D721Med (cell line): ENCODE measurements around the gene FREM1.
"Not testable (repeated sequence)": the region's sequence is repeated elsewhere in the genome, so short reads cannot be mapped to it uniquely, and the experiment has no call there.

Source experiments
- DNase-seq: peaks from one replicate; pipeline ENCODE4 v3.0.0; 2011; ENCODE audit warnings: low spot score; ENCODE audit not compliant: insufficient read length
- FAIRE-seq: peaks from 2 replicates; lab custom pipeline; 2011; peaks lifted over from hg19 to GRCh38; lab: Jason Lieb, UNC
- TF ChIP-seq, protein P1 (sequence below): IDR thresholded peaks from 2 replicates; pipeline ENCODE4 v1.5.1; 2012; ENCODE audit warnings: mild to moderate bottlenecking, control low read depth; ENCODE audit not compliant: insufficient read depth; ENCODE audit errors: missing control alignments

Gene FREM1

GRCh38 chr9:14926941-14927624 lies 16.9 kb upstream of the FREM1 start:
- TF ChIP-seq, protein P1, sequence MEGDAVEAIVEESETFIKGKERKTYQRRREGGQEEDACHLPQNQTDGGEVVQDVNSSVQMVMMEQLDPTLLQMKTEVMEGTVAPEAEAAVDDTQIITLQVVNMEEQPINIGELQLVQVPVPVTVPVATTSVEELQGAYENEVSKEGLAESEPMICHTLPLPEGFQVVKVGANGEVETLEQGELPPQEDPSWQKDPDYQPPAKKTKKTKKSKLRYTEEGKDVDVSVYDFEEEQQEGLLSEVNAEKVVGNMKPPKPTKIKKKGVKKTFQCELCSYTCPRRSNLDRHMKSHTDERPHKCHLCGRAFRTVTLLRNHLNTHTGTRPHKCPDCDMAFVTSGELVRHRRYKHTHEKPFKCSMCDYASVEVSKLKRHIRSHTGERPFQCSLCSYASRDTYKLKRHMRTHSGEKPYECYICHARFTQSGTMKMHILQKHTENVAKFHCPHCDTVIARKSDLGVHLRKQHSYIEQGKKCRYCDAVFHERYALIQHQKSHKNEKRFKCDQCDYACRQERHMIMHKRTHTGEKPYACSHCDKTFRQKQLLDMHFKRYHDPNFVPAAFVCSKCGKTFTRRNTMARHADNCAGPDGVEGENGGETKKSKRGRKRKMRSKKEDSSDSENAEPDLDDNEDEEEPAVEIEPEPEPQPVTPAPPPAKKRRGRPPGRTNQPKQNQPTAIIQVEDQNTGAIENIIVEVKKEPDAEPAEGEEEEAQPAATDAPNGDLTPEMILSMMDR, result no peak
- FAIRE-seq, result no peak
- no peak for DNase-seq

DNA sequence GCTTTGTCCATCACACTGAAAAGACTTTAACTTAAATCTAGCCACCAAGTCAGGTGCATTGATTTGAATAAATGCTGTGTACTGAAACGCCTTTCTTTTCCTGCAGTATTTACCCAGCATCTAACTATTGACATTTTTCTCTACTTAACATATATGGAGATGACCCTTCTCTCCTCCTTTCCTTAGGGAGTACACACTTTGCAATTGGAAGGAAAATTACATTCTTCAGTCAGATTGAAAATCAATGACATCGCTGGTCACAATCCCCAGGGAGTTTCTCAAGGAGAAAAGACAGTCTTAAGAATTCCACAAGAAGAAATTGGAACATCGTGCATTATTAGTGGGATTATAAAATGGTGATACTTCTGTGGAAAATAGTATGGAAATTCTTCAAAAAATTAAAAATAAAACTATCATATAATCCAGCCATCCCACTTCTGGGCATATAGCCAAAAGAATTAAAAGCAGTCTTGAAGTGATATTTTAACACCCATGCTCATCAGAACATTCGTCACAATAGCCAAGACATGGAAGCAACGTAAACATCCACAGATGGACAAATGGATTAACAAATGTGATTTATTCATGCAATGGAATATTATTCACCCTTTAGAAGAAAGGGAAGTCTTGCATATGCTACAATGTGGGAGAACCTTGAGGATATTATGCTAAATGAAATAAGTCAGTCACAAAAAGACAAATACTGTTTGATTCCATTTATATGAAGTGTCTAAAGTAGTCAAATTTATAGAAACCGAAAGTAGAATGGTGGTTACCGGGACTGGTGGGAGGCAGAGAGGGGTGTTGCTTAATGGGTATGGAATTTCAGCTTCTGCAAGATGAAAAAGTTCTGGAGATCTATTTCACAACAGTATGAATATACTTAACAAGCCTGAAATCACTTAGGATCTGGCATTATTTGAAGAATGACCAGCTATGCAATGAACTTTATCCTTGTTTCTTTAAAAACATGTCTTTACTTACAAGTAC lies 14.3 kb upstream of the FREM1 start:
- TF ChIP-seq, protein P1, result no peak
- FAIRE-seq (no peak), DNase-seq (no peak)

DNA sequence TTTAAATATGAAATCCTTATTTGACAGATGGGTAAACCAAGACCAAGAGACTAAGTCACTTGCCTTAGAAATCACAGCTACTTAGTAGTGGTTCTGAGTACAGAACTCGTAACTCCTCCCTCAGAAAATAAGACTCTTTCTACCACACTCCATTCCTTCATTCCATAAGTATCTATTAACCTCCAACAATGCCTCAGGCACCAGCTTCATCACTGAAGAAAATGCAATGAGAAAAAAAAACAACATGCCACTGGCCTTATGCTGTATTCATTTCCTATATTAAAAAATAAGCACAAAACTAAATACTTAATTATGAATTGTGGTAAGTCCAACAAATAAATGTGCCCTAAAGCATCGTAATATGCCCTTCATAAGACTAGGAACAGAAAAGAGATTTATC lies 13.5 kb upstream of the FREM1 start:
- TF ChIP-seq, protein P1, result no peak
- FAIRE-seq, result no peak
- DNase-seq, result no peak

DNA sequence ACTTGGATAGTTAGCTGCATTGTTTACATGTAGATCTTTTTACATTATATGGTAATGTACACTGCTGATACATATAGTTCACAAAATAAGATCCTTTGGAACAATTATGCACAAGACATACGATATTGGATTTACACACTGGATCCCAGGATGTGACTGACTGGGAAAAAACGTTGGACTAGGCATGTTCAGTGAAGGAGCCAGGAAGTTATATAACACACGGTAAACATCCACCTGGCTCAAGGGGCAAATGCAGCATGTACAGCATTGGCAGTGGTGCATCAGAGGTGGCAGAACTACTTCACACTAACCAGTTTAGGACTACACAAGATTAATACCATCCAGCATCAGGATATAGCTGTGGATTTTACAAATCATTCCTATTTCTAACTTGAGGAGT lies 10.6 kb upstream of the FREM1 start:
- FAIRE-seq, DNase-seq: not testable (repeated sequence)

GRCh38 chr9:14913366-14913765 lies 3.1 kb upstream of the FREM1 start:
- TF ChIP-seq, protein P1, result no peak
- FAIRE-seq (peak; percentile 11), DNase-seq (no peak)

GRCh38 chr9:14912859-14913258 lies 2.6 kb upstream of the FREM1 start:
- FAIRE-seq (no peak), DNase-seq (no peak)
- TF ChIP-seq, protein P1, result no peak

- no peak for DNase-seq
- no peak for FAIRE-seq
- TF ChIP-seq, protein P1, result no peak
Observed at GRCh38 chr9:14911046-14911445, 818 bp upstream of the FREM1 start.
